ENCODE data around the gene UBAP1L.

DNA sequence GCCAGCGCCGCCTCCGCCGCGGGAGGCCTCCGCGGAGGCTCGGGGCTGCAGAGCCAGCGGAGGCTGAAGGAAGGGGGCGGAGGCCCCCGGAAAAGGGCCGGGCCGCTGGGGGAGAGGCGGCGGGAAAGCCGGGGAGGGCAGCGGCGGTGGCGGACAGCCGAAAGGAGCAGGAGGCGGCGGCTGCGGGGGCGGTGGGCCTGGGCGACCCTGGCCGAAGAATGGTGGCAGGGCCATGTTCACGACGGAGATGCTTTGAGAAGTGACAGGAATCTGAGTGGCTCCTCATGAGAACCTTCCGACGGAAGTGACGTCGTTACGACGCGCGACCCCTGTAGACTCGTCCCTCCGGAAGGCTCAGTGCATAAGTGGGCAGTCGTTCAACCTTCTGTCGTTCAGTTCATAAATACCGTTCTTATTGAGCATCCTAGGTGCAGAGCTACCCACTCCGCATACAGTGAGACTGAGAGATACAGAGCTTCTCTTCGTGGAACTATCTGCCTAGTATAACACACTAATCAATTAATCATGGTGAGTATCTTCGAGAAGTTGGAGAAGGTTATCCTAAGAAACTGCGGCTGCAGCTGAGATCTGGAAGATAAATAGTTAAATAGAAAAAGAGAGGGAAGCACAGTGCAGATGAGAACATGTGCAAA lies 18.7 kb upstream of the UBAP1L start, which contains the start of gene PDCD7:
- TF ChIP-seq, protein P1, sequence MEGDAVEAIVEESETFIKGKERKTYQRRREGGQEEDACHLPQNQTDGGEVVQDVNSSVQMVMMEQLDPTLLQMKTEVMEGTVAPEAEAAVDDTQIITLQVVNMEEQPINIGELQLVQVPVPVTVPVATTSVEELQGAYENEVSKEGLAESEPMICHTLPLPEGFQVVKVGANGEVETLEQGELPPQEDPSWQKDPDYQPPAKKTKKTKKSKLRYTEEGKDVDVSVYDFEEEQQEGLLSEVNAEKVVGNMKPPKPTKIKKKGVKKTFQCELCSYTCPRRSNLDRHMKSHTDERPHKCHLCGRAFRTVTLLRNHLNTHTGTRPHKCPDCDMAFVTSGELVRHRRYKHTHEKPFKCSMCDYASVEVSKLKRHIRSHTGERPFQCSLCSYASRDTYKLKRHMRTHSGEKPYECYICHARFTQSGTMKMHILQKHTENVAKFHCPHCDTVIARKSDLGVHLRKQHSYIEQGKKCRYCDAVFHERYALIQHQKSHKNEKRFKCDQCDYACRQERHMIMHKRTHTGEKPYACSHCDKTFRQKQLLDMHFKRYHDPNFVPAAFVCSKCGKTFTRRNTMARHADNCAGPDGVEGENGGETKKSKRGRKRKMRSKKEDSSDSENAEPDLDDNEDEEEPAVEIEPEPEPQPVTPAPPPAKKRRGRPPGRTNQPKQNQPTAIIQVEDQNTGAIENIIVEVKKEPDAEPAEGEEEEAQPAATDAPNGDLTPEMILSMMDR (conservative IDR thresholded peaks at IDR 0.05; ENCODE audit: low read depth, low read length), result no peak
- TF ChIP-seq MXI1 (IDR thresholded peaks at IDR 0.05; ENCODE audit: borderline replicate concordance, low read depth, low read length) (peak; percentile 73; the same call in 1 of the 2 replicates), USF2 (IDR thresholded peaks at IDR 0.05; ENCODE audit: low read depth, low read length) (no peak), CHD1 (IDR thresholded peaks at IDR 0.05; ENCODE audit: low read depth, low read length) (no peak), MAFK (IDR thresholded peaks at IDR 0.05; ENCODE audit: low read depth, low read length) (no peak), FOS (IDR thresholded peaks at IDR 0.05; ENCODE audit: low read depth, low read length) (no peak), RAD21 (IDR thresholded peaks at IDR 0.05; ENCODE audit: low read length) (no peak), CEBPB (IDR thresholded peaks at IDR 0.05; ENCODE audit: low read depth, low read length) (no peak), POLR2A (IDR thresholded peaks at IDR 0.05; ENCODE audit: low read depth, low read length) (peak; percentile 71; the same call in 1 of the 2 replicates), BHLHE40 (IDR thresholded peaks at IDR 0.05; ENCODE audit: low read depth, low read length) (no peak), MAZ (IDR thresholded peaks at IDR 0.05; ENCODE audit: borderline replicate concordance, low read depth, low read length) (no peak; the same call in 1 of the 2 replicates), SMC3 (IDR thresholded peaks at IDR 0.05; ENCODE audit: low read depth, low read length) (no peak)
- TF ChIP-seq, protein P2, sequence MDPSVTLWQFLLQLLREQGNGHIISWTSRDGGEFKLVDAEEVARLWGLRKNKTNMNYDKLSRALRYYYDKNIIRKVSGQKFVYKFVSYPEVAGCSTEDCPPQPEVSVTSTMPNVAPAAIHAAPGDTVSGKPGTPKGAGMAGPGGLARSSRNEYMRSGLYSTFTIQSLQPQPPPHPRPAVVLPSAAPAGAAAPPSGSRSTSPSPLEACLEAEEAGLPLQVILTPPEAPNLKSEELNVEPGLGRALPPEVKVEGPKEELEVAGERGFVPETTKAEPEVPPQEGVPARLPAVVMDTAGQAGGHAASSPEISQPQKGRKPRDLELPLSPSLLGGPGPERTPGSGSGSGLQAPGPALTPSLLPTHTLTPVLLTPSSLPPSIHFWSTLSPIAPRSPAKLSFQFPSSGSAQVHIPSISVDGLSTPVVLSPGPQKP (IDR thresholded peaks at IDR 0.05; ENCODE audit: borderline replicate concordance, low read depth, low read length), result no peak
